Measurements from ENCODE around the gene BRINP3.

BRINP3 gene

DNA sequence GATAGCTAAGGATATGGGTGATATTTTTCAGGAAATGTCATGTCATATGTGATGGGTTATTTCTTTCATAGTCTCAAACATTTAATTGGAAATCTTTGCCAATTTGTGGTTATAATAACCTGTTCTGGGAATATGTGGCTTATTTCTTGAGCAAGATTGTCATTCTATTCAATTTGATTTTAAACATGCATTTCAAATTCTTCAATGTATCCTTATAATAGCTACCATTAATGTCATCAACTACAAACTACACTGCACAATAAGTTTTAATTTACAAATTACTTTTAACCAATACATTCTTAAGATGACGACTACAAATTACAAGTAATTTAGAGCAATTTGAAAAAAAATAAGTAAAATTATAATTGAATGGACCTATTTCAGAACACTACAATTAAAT is 164.9 kb downstream of the BRINP3 start:
- DNase-seq = no peak

- no peak for DNase-seq
These were observed 174.2 kb downstream of the BRINP3 start for GRCh38 chr1:190303501-190303900.

GRCh38 chr1:190296453-190296852 is 181.2 kb downstream of the BRINP3 start:
- DNase-seq = no peak

- no peak for DNase-seq
These were observed 187.8 kb downstream of the BRINP3 start for GRCh38 chr1:190289897-190290296.

DNA sequence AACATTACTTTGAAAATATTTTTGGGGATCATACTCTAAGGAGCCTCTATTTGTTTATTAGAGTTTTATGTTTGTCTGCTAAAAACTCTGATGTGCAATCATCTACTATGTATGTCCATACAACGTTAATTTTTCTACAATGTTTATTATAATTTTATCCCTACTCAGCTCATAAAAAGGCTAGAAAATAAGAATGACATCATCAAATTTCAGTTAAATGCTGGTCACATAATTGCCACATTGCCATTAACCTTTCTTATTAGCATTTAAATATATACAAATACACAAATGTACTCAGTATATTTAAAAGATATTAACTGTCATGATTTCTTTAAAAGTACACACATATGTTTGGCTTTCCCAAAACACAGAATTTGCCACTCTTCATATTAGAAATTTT is 191.6 kb downstream of the BRINP3 start:
- DNase-seq = no peak

DNA sequence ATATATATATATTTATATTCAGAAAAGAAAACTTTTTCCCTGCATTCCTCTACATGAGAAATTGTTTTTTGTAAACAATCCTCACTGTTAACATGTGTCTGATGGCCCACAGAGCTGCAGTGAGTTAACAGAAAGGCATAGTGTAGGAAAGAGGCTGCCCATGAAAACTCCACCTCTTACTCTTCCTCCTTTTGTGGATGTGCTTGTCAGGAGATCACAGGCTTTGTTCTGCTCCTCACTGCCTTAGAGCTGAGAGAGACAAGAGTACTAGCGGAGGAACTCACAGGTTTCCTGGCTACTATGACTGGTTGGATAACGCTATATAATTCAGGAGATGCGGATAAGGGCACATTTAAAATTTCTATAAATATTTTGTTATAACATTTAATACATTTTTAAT is 200.6 kb downstream of the BRINP3 start:
- DNase-seq = no peak

DNA sequence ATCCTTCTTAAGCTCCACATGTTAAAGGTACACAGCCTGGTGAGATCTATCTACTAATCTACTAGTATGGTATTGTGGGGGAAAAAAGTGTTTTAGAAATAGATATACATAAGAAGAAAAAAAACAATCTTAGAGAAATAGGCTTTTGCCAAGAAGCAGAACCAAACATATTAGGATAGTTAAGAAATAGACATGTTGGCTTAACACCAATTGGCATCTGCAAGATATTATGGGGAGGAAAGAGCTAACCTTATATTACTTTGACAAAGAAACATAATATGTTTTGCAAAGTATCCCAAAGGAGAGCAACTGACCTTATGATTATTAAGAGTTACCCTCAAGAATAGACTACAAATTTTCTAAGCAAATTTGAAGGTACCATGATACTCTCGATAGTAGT is 202.9 kb downstream of the BRINP3 start:
- DNase-seq = no peak

DNA sequence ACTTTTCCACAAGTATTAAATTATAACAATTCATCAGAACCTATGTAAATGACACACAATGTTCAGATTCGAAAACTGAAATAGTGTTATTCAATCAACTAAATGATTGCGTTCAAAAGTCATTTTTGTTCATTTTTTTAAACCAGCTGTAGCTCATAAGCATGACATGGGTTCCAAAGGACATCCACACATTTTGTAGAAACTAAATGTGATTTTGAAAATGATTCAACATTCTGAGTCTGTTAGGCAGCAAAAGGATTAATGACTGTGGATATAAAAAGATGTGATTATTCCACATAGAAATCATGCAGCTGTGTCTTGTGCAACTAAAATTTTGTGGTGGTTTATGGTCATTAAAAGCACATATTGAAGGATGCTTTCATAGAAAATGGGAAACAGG is 204.5 kb downstream of the BRINP3 start:
- no peak for DNase-seq

DNA sequence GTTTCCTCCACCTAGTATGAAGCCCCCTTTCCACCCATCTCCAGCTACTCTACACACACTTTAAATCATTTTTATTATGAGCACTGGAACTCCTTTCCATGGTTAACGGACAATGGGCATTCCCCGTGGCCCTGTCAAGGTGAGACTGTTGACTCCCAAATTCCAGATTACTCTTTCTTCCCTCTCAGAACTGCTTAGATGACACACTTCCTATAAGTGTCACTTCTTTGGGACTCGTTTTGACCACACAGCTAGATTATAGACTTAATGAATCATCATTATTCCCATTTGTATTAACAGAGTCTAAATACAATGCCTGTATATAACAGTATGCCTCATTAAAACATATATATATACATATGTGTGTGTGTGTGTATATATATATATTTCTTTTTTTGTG is 215.1 kb downstream of the BRINP3 start:
- DNase-seq = no peak

GRCh38 chr1:190259424-190259823 is 218.2 kb downstream of the BRINP3 start:
- no peak for DNase-seq

DNA sequence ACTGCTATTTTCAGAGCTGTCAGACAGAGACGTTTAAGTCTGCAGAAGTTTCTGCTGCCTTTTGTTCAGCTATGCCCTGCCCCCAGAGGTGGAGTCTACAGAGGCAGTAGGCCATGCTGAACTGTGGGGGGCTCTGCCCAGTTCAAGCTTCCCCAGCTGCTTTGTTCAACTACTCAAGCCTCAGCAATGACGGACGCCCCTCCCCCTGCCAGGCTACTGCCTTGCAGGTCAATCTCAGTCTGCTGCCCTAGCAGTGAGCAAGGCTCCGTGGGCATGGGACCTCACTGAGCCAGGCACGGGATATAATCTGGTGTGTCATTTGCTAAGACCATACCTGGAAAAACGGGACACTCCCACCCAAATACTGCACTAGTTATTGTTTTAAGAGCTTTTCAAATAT is 219.7 kb downstream of the BRINP3 start:
- DNase-seq = no peak

GRCh38 chr1:190252046-190252445 is 225.6 kb downstream of the BRINP3 start:
- DNase-seq = no peak

GRCh38 chr1:190250368-190250767 is 227.3 kb downstream of the BRINP3 start:
- no peak for DNase-seq

DNA sequence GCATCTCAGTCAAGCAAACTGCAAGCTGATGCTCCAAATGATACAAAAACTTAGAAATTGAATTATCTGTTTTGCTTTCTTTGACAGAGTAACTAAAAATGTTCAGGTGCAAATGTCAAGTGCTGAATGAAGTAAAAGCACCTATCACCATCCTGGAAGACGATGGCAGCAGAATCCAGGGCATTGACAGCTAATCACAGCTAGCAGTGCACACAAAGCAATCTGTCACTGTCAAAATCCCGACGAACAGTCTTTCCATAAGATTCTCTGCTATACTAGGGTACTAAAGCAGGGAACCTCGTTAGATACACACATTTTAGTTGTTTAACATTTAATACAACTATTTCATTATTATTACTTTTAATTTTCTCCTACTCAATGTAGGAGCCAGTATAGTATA is 233.3 kb downstream of the BRINP3 start:
- DNase-seq = no peak

DNA sequence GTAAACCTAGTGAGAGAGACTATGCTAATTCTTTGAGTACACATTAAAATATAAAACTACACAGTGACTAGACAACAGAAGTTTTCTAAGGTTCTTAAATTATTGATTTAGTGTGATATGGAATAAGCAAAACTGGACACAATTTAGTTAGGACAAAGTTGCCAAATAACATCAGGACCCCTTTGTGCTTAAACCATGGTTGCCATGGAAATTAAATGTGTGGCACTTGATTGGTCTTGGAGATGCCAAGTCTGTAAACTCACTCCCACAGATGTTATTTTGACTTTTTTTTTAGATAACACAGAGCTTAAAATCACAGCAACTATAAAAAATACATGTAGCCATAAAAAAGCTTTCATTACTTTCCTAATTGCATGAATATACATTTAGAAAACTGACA is 234.6 kb downstream of the BRINP3 start:
- no peak for DNase-seq

DNA sequence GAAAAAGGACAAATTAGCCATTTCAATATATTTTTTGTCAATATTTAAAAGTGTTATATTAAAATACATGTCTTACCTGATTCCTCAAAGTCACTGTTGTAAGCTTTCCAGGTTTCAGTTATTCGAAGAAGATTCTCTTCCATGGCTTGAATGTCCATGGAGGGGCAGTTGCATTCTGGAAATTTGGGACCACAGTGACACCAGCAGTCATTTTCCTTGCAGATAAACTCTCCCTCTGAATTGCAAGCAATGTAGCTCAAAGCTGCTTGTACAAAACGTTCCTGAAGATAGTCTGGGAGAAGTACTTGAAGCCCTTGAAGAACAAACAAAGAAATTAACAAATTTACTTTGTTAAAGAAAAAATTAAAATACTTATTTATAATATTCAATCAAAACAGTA is 251.7 kb downstream of the BRINP3 start:
- no peak for DNase-seq

DNA sequence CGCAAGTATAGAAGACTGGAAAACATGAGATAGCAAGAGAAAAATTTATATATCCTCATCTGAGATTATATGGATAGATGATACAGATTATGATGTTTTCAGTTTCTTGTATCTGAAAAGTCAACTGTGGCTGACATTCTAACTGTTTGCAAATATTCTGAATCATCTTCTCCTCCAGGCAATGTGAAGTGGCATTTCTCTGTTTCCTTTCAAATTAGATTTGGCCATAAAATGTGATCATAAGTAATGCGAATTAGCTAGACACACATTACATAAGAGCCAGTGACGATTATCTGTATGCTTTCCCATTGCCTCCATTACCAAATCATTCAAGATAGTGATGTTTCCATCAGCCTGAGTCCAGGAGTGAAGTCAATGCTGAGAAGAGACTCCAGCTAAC is 265.2 kb downstream of the BRINP3 start:
- no peak for DNase-seq

GRCh38 chr1:190207733-190208132 is 269.9 kb downstream of the BRINP3 start:
- DNase-seq = no peak

- no peak for DNase-seq
These were observed 272.0 kb downstream of the BRINP3 start for GRCh38 chr1:190205713-190206112.

GRCh38 chr1:190196020-190196419 is 281.6 kb downstream of the BRINP3 start:
- no peak for DNase-seq

DNA sequence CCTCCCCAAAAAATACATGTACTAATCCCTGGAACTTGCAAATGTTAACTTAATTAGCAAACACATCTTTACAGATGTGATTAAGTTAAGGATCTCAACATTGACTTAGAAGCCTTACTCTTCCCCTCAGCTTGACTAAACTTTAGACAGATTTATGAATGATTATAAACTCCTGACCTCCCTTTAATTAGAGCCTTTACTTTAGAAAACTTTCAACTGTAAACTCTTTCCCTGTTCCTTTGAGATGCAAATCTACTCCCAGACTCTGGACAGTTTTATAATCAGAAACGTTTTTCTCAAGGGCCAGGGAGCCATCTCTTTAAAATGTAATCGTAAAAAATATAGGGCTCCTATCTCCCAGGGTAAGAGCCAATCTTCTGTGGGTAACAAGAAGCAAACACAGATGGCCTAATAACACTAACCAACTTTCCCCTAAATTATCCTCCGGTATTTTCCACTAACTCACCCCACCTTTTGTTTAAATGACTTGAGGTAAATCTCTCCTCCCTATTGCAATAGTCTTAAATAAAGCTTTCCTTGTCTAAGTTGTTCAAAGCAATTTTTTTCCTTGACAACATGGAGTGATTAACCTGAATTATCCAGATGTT is 284.1 kb downstream of the BRINP3 start:
- DNase-seq = no peak

DNA sequence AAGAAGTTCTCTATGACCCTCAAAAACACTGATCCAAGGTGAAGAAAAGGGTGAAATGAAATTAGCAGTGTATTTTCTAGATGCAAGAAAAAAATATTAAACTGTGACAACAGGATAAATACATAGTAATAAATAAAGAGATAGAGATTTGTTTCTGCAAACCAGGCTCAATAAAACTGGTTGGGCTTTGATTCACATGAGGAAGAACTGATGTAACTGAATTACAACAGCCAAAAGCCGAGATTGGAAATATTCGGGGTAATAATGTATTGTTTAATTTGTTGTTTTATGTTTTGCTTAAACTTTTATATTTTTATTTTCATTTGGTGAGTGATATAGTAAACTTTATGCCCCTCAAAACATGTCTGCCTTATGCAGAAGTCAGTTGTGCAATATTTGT is 285.0 kb downstream of the BRINP3 start:
- DNase-seq = no peak

DNA sequence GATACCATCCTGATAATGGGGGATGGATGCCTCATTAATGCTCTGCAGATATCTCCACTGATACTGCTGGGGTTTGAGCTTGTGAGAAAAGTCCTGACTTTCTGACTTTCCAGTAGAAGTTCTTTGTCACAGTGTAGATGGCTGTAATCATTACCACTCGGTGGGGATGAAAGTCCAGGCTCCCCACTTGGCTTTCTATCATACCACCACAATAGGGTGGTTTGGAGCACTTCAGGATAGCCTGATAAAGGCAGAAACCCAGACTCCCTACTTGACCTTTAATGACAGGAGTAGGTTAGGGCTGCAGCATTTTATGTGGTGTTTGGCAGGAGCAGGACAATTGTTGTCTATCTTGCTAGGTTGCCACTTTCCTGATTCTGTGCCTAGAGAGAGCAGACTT is 294.1 kb downstream of the BRINP3 start:
- no peak for DNase-seq

- DNase-seq = no peak
These were observed 297.8 kb downstream of the BRINP3 start for GRCh38 chr1:190179817-190180216.

GRCh38 chr1:190178827-190179226 is 298.8 kb downstream of the BRINP3 start:
- no peak for DNase-seq

- DNase-seq = no peak
These were observed 300.1 kb downstream of the BRINP3 start for GRCh38 chr1:190177555-190177954.

All from NCI-H1930 (cell line).